HCEC 1CT (cell line): ENCODE measurements around the gene S100A6.
"Not testable (repeated sequence)": the region's sequence is repeated elsewhere in the genome, so short reads cannot be mapped to it uniquely, and the experiment has no call there.

Experiments used
- DNase-seq: peaks from one replicate; pipeline ENCODE4 v3.0.0-alpha.2; 2017

S100A6 gene

DNA sequence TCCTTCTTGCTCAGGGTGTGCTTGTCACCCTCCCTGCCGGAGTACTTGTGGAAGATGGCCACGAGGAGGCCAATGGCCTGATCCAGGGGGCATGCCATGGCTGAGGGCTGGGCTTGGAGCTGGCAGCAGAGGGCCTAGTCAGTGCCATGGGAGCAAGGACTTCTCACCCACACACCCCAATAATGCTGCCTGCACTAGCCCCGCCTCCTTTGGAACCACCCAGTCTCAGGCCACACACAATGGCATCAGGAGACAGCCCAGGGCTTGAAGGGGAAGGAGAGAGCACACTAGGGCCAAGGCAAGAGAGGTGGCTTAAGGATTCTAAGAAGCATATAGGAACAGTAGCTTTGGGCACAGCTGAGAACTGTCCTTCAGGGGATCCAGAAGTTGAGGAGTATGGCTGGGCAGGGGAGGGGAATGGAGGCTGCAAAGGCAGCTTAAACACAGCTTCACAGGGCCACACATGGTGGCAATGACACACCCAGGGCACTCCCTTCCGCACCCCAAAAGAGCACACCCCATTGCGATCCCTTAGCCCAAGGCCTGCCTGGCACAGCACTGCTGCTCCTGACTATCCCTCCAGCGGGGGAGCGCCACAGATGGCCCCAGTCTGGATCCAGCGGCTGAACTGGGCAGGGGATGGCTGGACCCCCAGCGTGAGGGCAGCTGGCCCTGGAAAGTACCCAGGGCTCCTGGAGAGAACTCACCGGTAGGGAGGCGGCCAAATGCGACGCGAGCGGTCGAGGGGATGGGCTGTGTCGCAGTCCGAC is at the start of gene S100A6:
S100A6 (minus strand) TSS at position 750 of the 770 bp plus-strand sequence; CDS start at position 98, 652 bp downstream.
- DNase-seq, result peak; percentile 72

DNA sequence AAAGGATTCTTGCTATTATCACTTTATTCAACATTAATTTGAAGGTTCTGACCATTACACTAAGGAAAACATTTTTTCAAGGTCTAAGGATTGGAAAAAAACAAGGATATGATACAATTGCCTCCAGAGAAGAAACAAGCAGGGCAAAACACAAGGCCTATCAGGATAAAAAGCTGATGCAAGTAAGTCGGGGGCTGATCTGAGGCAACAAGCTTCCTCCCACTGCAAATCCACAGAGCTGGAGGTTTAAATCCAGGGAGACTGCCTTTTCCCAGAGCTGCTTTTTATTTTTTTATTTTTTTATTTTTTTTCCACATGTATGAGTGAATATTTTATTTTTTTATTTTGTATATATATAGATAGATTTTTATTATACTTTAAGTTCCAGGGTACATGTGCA is 49.2 kb upstream of the S100A6 start:
- DNase-seq, result no peak

DNA sequence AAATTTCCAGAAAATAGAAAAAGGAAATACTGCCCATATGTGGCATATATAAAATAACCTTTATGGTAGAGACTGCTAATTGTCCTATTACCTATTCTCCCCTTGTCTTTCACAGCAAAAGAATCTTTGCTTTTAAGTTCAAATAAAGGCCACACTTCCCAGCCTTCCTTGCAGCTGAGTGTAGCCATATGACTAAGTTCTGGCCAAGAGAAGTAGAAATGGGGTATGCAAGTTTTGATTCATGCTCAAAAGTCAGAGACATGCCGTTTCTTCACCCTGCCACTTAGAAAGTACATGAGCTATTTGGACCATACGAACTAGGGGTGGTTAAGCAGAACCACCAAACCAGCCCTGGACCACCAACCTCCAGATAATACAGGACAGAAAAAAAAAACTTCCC is 48.2 kb upstream of the S100A6 start:
- DNase-seq, result no peak

DNA sequence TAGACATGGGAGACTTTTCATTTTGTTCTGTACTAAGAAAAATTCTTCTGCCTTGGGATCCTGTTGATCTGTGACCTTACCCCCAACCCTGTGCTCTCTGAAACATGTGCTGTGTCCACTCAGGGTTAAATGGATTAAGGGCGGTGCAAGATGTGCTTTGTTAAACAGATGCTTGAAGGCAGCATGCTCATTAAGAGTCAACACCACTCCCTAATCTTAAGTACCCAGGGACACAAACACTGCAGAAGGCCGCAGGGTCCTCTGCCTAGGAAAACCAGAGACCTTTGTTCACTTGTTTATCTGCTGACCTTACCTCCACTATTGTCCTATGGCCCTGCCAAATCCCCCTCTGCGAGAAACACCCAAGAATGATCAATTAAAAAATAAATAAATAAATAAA is 47.7 kb upstream of the S100A6 start:
- DNase-seq, result not testable (repeated sequence)

DNA sequence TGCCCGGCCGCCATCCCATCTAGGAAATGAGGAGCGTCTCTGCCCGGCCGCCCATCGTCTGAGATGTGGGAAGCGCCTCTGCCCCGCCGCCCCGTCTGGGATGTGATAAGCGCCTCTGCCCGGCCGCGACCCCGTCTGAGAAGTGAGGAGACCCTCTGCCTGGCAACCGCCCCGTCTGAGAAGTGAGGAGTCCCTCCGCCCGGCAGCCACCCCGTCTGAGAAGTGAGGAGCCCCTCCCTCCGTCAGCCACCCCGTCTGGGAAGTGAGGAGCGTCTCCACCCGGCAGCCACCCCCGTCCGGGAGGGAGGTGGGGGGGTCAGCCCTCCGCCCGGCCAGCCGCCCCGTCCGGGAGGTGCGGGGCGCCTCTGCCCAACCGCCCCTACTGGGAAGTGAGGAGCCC is 47.0 kb upstream of the S100A6 start:
- DNase-seq, result not testable (repeated sequence)

DNA sequence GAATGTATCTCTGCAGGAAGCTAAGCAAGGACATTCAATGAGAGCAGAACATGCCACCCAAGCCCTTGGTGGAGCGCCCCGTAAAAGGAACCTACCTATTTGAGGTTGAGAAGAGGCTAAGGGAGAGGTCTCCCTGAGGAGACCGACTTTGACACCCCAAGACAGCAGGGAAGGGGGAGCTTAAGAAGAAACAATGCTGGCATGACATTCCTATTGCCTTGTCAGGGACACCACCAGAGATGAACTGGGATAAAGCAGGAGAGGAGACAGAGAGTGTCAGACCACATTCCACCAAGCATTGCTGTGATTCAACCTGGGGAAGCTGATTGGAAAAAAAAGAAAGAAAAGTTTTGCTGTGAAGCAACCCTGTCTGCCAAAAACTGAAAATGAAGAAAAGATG is 43.1 kb upstream of the S100A6 start:
- no peak for DNase-seq

DNA sequence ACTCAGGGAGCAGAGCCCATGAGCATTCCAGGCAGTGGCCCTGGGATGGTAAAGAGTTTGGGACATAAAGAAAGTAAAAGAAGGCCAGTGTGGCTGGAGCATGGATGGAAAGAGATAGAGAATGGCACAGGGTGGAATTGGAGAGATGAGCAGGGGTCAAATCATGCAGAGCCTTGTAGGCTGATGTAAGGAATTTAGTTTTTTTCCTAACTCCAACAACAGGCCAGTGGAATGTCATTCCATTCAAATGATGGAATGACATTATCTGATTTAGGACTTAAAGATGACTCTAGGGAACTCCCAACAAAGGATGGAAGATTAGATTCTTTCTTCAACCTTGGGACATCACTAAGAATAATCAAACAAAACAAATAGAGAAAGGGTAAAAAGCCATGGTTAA is 42.7 kb upstream of the S100A6 start:
- DNase-seq, result peak; percentile 30

DNA sequence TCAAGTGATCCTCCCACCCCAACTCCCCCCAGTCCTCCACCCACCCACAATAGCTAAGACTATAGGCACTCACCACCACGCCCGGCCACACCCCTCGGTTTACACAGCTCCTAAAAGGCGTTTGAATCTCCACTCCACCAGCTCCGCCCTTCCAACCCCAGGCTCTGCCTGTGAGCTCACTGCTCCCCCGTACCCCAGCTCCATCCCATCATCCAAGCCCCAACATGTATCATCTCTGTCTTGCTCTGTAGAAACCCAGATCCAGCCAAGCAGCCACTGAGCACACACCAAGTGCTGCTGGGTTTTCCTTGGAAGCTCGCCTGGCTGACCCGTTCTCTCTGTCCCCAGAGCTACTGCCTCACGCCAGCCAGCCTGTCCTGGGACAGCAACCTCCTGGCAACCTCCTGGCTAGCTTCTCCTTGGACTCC is 41.8 kb upstream of the S100A6 start:
- DNase-seq, result no peak

DNA sequence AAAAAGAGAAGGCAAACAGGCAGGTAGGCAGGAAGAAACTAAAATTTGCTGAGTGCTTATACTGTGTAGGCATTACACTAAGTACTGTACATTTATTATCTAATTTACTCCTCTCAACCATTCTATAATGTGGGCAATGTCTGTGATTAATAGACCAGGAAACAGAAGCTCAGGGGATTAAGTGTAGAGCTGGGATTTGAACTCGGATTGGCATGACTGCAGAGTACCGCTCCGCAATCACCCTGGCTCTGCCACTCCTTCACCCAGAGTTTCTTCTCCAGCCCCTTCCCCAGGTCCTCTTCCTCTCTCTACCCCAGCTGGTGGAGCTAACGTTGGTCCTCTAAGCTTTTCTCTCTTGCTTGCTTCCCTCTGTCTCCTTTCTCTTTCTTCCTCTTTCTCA is 41.3 kb upstream of the S100A6 start:
- DNase-seq, result no peak

DNA sequence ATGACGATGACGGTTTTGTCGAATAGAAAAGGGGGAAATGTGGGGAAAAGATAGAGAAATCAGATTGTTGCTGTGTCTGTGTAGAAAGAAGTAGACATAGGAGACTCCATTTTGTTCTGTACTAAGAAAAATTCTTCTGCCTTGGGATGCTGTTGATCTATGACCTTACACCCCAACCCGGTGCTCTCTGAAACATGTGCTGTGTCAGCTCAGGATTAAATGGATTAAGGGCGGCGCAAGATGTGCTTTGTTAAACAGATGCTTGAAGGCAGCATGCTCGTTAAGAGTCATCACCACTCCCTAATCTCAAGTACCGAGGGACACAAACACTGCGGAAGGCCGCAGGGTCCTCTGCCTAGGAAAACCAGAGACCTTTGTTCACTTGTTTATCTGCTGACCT is 39.7 kb upstream of the S100A6 start:
- DNase-seq, result not testable (repeated sequence)

DNA sequence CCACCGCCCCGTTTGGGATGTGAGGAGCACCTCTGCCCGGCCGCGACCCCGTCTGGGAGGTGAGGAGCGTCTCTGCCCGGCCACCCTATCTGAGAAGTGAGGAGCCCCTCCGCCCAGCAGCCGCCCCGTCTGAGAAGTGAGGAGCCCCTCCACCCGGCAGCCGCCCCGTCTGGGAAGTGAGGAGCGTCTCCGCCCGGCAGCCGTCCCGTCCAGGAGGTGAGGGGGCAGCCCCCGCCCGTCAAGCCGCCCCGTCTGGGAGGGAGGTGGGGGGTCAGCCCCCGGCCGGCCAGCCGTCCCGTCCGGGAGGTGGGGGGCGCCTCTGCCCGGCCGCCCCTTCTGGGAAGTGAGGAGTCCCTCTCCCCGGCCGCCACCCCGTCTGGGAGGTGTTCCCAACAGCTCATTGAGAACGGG is 39.3 kb upstream of the S100A6 start:
- DNase-seq, result not testable (repeated sequence)

DNA sequence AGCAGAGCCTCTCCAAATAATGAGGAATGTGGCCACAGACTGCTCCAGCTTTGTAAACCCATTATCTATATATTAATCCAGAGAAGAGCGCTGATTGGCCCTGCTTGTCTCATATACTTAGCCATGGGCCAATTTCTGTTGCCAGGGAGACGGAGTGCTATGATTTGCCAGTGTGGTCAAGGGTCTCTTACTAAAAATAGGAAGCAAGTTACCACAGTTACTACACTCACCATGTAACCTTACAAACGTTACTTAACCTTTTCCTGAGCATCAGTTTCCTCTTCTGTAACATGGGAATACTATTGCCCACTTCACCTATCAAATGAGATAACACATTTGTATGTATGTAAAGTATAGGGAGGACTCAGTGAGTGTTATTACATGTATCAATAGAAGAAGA is 37.6 kb upstream of the S100A6 start:
- no peak for DNase-seq

DNA sequence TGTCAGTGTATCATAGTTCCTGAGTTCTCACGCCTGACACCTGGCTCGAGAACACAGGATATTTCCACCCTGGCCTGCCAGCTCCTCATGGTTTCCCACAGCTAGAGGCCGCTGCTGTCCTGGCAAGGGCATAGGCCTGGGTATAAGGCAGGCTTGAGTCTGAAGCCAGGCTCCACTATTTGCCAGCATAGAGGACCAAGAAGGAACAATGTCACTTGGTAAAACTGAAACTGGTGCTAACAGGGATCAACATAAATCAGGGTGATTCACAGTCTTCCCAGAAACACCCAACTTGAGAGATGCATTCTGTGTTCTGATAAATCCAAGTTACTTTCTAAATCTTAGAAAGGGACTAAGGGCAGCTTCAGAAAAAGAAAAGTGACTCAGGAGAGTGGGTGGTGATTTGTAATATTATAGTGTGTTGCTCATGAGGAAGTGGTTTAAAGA is 36.8 kb upstream of the S100A6 start:
- peak; percentile 81 for DNase-seq

DNA sequence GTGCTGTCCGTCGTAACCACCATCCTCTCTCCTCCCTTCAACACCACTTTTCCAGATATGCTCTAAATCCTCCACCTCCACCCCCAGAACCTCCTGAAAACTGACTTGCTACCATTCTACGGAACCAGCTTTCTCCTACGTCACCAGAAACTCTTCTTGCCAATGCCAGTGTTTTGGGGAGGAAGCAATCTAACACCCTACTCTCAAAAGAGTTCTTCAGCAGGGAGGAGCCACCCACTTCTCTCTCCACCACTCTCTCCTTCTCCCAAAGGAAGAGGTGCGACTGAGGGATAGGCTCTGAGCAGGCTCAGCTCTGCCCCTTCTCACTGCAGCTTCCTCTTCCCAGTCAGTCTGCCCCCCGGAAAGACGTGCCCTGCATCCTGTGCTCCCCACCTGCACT is 35.9 kb upstream of the S100A6 start:
- no peak for DNase-seq

DNA sequence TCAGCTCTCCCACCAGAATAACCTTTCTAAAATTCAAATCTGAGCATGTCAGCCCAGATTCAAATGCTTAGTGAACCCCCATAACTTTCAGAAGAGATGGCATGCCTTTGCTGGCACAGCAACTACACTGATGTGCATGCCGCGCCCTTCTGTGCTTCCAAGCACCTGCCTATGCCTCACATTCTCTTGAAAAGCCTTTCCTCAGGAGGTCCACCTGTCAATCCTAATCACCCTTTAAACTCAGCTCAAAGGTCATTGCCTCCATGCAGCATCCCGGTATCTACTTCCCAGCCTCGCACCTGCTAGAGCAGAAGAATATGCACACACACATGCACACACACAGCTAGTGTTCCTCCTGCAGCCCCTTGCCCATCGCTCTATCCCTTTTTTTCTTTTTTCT is 35.1 kb upstream of the S100A6 start:
- DNase-seq, result no peak

DNA sequence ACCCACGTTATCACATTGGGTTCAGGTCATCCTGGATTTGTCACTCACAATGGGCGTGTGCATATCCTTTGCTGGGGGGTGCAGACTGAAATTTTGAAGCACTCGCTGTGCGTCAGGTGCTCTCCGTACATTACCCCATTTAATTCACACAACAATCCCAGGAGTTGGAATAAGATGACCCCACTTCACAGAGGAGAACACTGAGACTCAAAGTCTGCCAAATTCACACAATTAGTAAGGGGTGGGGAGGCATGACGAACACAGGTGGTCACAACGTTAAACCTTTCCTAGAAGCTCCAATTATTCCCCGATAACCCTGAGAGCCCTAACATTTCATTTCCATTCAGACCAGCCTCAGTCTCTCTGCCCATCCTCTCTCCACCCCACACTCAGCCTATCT is 33.7 kb upstream of the S100A6 start:
- DNase-seq, result no peak

DNA sequence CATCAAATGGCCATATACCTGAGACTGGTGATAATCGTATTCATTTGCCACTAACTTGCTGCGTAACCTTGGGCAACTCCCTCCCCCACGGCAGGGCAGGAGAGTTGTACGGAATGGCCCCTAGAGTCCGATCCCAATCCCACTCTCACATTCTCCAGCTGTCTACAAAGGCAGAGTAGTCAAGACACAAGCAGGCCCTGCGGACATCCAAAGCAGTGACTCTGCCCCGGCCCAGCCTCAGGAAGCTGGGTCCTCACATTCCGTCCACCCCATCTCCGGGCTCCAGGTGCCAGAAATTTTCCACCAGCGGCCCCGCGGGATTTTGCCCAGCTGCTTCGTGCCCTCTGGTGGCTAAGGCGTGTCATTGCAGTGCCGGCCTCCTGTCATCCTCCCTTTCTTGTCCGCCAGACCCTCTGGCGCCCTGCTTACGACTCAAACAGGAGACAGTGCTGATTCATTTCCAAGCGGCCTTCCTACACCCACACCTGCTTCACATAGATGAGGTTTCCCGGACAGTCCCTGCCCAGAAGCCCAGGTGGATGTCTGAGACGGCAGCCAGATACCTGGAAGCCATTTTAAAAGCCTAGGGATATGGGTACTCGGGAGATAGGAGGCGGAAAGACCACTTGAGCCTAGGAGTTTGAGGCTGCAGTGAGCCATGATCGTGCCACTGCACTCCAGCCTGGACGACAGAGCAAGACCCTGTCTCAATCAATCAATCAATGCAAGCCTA is 32.7 kb upstream of the S100A6 start:
- DNase-seq, result peak; percentile 78

DNA sequence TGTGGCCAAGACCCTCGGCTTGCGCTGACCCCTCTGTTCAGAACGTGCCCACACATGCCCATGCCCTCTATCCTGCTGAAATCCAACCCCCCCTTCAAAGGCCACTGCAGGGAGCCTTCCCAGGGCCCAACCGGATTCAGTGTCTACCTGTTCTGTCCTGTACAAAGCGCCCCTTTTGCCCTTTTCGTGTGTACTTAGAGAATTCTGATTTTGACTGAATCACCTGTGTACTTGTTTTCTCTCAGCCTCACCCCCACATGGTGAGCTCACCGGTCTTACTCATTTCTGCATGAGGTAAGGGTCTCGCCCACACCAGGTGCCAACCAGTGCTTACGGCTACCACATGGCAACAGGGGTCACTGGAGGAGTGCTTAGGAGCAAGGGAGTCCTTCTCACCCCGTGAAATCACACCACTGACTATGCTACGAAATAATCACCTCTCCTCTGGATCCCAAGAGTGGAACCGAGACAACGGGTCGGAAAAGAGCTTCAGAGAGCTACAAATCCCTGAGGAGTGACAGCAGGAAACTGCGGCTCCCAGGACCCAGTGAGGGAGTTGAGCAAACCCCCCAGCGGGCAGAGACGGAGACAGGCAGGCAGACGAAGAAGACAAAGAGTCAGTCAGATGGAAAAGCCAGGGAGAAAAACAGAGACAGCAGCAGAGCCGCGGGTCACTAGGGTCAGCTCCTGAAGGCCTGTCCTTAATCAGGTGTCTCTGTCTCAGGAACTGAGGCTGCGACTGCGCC is 32.0 kb upstream of the S100A6 start:
- DNase-seq, result no peak

DNA sequence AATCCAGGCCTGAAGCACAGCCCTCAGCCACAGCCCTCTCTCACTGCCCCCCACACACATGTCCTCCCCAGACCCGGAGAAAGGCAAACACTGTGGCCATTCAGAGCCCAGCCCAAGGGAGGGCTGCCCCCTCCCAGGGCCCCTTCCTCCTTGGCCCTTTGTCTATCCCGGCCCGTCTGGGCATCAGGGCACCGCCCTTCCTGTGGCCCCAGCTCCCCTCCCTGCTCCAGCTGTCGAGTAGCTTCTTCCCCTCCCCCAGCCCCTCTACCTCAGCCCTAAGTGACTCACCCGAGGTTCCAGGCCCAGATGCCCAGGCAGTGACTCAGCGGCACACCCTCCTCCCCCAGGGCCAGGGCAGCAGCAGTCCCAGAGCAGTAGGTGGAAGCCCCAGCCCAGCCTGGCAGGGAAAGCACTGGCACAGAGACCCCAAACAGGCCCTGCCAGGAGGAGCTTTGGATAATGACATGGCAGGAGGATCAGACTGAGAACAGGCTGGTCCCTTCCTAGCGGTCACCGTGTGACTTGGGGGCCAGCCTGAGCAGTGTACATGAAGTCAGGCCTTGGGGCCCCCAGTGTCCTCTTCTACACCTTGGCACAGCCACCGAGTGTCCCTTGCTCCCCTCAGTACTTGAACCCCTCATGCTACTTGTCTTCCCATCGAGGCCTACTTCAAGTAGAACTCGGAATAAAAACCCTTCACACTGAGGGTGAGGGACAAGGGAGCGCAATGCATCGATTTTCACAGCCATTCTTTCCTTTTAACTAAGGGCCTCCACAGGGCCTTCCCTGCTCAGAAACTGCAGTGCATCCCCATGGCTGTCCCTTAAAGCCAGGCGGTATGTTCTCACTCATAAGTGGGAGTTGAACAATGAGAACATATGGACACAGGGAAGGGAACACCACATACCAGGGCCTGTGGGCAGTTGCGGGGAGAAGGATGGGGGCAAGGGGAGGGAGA is 30.9 kb upstream of the S100A6 start:
- peak; percentile 99 for DNase-seq

DNA sequence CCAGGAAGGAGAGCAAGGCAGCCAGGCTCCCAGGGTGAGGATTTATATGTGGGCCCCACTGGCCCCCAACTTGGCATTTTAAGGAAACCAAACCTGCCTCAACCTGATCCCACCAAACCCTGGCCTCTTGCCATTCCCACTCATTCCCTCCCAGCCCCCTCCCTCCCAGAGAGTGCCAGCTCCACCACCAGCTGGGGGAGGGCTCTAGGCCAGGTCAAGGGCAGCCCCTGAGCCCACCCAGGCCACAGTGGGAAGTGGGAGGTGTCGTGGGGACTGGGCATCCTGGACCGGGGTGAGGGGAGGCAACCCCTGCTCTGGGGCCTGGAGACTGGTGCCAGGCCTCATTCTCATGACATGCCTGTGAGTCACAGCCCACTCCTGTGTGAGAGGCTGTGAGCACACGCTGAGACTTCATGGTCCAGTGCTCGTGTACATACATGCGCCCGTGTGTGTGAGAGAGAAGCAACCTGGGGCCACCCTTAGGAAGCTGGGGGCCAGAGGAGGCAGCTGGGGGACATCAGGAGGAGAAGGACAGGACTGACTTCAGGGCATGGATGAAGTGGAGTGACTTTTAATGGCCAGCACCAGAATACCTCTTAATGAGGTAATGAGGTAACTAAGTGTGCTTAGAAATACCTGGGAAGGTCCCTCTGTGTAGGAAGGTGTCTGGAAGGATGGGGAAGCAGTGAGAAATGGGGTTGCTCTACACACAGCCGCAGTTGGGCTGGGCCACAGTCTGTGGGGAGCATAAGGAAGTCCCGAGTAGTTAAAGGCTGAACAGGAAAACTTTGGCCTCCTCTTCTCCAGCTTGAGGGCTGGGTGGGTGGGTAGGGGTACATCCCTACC is 30.0 kb upstream of the S100A6 start, which contains the start of gene S100A2:
S100A2 (minus strand) TSS at position 316 of the 846 bp plus-strand sequence. CDS start 1,967 bp downstream, outside the sequence.
- DNase-seq, result peak; percentile 96

DNA sequence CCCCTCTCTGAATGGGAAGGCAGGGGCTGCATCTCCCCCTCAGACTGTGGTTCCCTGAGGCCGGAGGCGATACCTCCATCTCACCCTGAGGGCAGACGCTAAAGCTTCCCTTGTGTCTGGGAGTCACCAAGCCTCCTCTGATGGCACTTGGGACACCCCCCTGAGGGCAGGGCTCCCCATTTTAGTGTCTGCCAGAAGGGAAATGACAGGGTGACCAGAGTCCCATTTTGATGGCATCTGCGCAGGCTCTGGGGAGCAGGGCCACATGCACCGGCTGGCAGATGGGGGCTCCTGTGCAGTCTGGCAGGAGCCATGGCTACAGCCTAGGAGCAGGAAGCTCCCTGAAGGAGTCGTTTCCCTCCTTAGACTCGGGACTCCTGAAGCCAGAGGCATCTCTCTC is 28.2 kb upstream of the S100A6 start:
- DNase-seq, result no peak
